Epithelial cell of proximal tubule (primary cell): ENCODE measurements around the gene AURKA. TPM values are rescaled to one million over a fixed set of nuclear protein-coding genes. Genes with fewer than 3 reads are reported as not detected.

Experiments used
- DNase-seq: peaks from one replicate; pipeline ENCODE4 v3.0.0-alpha.2; 2011; ENCODE audit warnings: low read depth
- H3K4me3 ChIP-seq: 2 replicates; pipeline ENCODE4 v1.5.1; 2011; ENCODE audit warnings: low read depth, mild to moderate bottlenecking, low read length
- CTCF ChIP-seq: conservative IDR thresholded peaks from 2 replicates; pipeline ENCODE4 v1.5.1; 2012; ENCODE audit warnings: low read depth, mild to moderate bottlenecking, low read length
- total RNA-seq: library from RNA; depleted of rRNA; stranded (reverse); fragments of >200 nt; gene quantifications from 2 replicates; pipeline ENCODE4 v1.2.3, GENCODE V29; 2015

The AURKA gene
- total RNA-seq, 1 donor from 2014 or later = 83.9 TPM

- H3K4me3 ChIP-seq = no peak overlapping the region
These were observed 31.2 kb downstream of the AURKA start for GRCh38 chr20:56360908-56361205.

GRCh38 chr20:56360133-56360907 is 31.7 kb downstream of the AURKA start:
- DNase-seq = no peak
- no peak for TF ChIP-seq CTCF
- H3K4me3 ChIP-seq = peak overlapping the region; percentile 80

More at GRCh38 chr20:56360908-56361205, 31.2 kb downstream of the AURKA start:
- no peak for TF ChIP-seq CTCF
- no peak for DNase-seq

- peak; percentile 15 for DNase-seq
- H3K4me3 ChIP-seq = peak overlapping the region; percentile 80
- no peak for TF ChIP-seq CTCF
These were observed 32.5 kb downstream of the AURKA start for GRCh38 chr20:56359212-56360132.

- DNase-seq = peak; percentile 15
- no peak for TF ChIP-seq CTCF
- peak within 1 kb of the TSS; percentile 80 for H3K4me3 ChIP-seq
These were observed 33.3 kb downstream of the AURKA start, which contains the start of gene FAM210B for GRCh38 chr20:56358600-56359211. FAM210B (plus strand) TSS chr20:56358974; CDS start chr20:56359006, 32 bp downstream.

GRCh38 chr20:56358070-56358469 is 33.9 kb downstream of the AURKA start:
- no peak for TF ChIP-seq CTCF
- DNase-seq = no peak
- H3K4me3 ChIP-seq = peak overlapping the region; percentile 43

- TF ChIP-seq CTCF = no peak
- H3K4me3 ChIP-seq = no peak overlapping the region
- DNase-seq = no peak
These were observed 38.7 kb downstream of the AURKA start for GRCh38 chr20:56353356-56353755.
